Lung (tissue), 12 donors: ENCODE measurements around the gene PI16. TPM values are rescaled to one million over a fixed set of nuclear protein-coding genes. Genes with fewer than 3 reads are reported as not detected.

Experiments
- ATAC-seq: fragments of 200-7000 bp; cut with Tn5 transposase; one replicate; pipeline ENCODE4 v1.9.1; 2020; ENCODE audit warnings: moderate number of reproducible peaks; ENCODE audit not compliant: insufficient read depth, low FRiP score
- DNase-seq, 3 donors: peaks; one replicate each; pipeline ENCODE4 v3.0.0-alpha.2; 2013 to 2017
- H3K27ac ChIP-seq, 2 donors: one replicate each; pipeline ENCODE4 v1.5.1; 2013; ENCODE audit warnings: mild to moderate bottlenecking in 2 of 2, moderate library complexity in 2 of 2, control low read depth in 1 of 2, inconsistent platforms in 1 of 2, low read depth in 1 of 2, low read length in 1 of 2
- H3K27me3 ChIP-seq, 3 donors: one replicate each; pipeline ENCODE4 v1.5.1; 2013; ENCODE audit warnings: low read length in 2 of 3; ENCODE audit not compliant: control insufficient read depth in 3 of 3, insufficient read depth in 3 of 3
- H3K36me3 ChIP-seq, 4 donors: one replicate each; pipeline ENCODE4 v1.5.1; 2013; ENCODE audit warnings: low read length in 4 of 4, mild to moderate bottlenecking in 1 of 4, moderate library complexity in 1 of 4; ENCODE audit not compliant: control insufficient read depth in 4 of 4, insufficient read depth in 4 of 4
- H3K4me1 ChIP-seq, 5 donors: one replicate each; pipeline ENCODE4 v1.5.1; 2013; ENCODE audit warnings: low read length in 5 of 5, mild to moderate bottlenecking in 2 of 5, moderate library complexity in 1 of 5; ENCODE audit not compliant: control insufficient read depth in 5 of 5, insufficient read depth in 5 of 5
- H3K4me3 ChIP-seq: one replicate; pipeline ENCODE4 v1.5.1; 2013; ENCODE audit warnings: mild to moderate bottlenecking, control low read depth, moderate library complexity
- H3K9ac ChIP-seq, 2 donors: one replicate each; pipeline ENCODE4 v1.5.1; 2013; ENCODE audit warnings: low read length in 2 of 2, control low read depth in 1 of 2; ENCODE audit not compliant: insufficient read depth in 1 of 2
- H3K9me3 ChIP-seq, 4 donors: one replicate each; pipeline ENCODE4 v1.5.1; 2013; ENCODE audit warnings: low read length in 3 of 4, mild to moderate bottlenecking in 1 of 4, moderate library complexity in 1 of 4; ENCODE audit not compliant: control insufficient read depth in 4 of 4, insufficient read depth in 3 of 4
- WGBS, 2 donors: extraction: QIAGEN DNeasy Blood & Tissue Kit; methylation state at CpG; one replicate each; pipeline ENCODE4 v1.1.7; 2013; 5-methylcytosine and 5-hydroxymethylcytosine counted together
- polyA plus RNA-seq, 2 donors: library from polyadenylated mRNA; stranded (reverse); fragments of 200-250 nt; gene quantifications; one replicate each; pipeline ENCODE4 v1.2.1, GENCODE V29; 2013
- total RNA-seq, 2 donors: library from RNA; depleted of rRNA in 1 of 2; stranded (reverse); fragments of >200 nt in 1 of 2; gene quantifications; one replicate each; pipeline ENCODE4 v1.2.1, GENCODE V29; 2014 to 2021
- TF ChIP-seq, protein P1 (sequence below): IDR thresholded peaks from 2 replicates; pipeline ENCODE4 v1.5.1; 2012; ENCODE audit warnings: mild to moderate bottlenecking; ENCODE audit errors: control extremely low read depth, extremely low read depth
- donor health status: control.
- donor health status: control.
- donor health status: Bipolar disorder and iron deficiency.
- donor health status: healthy.
- donor health status: DM: yes; HTN: yes; CAD: no.

Gene PI16
- total and polyA plus RNA-seq, 4 donors, result 0.60 to 4.3 (median 2.8) TPM

DNA sequence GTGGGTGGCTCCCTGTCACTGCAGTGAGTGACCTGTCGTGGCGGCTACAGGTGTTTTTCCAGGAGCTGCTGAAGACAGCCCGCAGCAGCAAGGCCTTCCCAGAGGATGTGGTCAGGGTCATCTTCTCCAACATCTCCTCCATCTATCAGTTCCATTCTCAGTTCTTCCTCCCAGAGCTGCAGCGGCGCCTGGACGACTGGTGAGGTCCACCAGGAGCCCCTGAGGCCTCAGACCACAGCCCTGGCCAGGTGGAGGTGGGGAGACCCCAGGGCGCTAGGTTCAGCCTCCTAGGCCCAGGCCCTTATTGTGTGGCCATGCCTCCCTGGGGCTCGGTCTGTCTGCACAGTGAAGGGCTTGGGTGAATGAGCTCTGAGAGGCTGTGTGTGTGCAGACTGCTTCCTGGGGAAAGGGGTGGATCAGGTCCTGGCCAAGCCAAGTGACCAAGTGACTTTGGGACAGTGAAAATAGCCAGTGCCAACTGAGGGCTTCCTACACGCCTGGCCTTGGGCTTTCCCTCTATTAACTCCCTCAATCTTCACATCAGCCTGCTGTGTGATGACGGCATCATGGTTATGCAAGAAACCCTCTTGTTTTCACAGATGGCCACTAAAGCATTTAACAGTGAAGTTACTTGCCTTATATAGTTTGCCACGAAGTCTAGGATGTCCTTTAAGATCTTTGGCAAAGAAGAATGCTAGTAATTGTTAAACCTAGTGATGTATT lies 57.3 kb downstream of the PI16 start:
- Histone ChIP-seq H3K36me3 (peaks cover 0 to 4% (median 0%) of the 10 kb centered on the region in 4 donors), H3K9me3 (no peaks in the 10 kb centered on the region), H3K27ac (no peak overlapping the region), H3K9ac (no peak overlapping the region), H3K4me1 (no peaks in the 10 kb centered on the region), H3K4me3 (no peak overlapping the region), H3K27me3 (no peaks in the 10 kb centered on the region)
- no peak for ATAC-seq
- DNase-seq, result no peak
- whole genome bisulfite sequencing, 2 donors, result 80 to 81% methylated on average over 11 of the region's 11 CpGs
- TF ChIP-seq, protein P1, sequence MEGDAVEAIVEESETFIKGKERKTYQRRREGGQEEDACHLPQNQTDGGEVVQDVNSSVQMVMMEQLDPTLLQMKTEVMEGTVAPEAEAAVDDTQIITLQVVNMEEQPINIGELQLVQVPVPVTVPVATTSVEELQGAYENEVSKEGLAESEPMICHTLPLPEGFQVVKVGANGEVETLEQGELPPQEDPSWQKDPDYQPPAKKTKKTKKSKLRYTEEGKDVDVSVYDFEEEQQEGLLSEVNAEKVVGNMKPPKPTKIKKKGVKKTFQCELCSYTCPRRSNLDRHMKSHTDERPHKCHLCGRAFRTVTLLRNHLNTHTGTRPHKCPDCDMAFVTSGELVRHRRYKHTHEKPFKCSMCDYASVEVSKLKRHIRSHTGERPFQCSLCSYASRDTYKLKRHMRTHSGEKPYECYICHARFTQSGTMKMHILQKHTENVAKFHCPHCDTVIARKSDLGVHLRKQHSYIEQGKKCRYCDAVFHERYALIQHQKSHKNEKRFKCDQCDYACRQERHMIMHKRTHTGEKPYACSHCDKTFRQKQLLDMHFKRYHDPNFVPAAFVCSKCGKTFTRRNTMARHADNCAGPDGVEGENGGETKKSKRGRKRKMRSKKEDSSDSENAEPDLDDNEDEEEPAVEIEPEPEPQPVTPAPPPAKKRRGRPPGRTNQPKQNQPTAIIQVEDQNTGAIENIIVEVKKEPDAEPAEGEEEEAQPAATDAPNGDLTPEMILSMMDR, result no peak

DNA sequence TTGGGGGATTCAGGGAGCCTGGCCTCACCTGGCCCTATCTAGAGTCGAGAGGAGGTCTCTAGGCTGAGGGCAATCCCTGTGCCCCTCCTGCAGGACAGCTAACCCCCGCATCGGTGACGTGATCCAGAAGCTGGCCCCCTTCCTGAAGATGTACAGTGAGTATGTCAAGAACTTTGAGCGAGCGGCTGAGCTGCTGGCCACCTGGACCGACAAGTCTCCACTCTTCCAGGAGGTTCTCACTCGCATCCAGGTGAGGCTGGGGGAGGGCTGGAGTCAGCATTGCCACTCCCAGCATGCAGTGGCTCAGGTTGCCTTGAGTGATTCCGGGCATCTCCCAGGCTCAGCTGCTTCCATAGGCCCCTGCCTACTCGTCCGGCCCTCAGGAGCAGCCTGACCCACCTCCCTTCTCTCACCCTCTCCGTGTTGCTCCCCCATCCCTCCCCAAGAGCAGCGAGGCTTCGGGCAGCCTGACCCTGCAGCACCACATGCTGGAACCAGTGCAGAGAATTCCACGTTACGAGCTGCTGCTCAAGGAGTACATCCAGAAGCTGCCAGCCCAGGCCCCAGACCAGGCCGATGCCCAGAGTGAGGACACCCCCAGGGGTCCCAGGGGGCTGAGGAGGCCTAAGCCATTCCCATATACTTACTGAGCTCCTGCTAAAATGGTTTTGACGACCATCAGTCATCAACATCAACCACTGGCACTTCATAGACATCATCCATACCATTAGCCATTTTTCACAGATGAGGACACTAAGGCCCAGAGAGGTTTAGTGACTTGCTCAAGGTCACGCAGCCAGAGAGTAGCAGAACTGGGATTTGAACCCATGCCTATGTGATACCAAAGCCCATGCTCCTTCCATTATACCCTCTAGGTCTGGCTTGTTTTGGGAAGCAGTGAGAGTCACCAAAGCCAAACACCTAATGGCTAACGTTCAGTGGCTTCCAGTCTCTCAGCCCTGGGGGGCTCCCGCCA lies 59.3 kb downstream of the PI16 start:
- H3K9me3 ChIP-seq, result no peaks in the 10 kb centered on the region
- no peak overlapping the region for H3K4me3 ChIP-seq
- peaks cover 0 to 3% (median 0%) of the 10 kb centered on the region in 5 donors for H3K4me1 ChIP-seq
- H3K9ac ChIP-seq, result peak overlapping the region in 1 of 2 donors; percentile 25
- no peak overlapping the region for H3K27ac ChIP-seq
- WGBS, 2 donors, result 90 to 91% methylated on average over 21 of the region's 21 CpGs
- TF ChIP-seq, protein P1, result no peak
- H3K27me3 ChIP-seq, result no peaks in the 10 kb centered on the region
- peaks cover 0 to 4% (median 0%) of the 10 kb centered on the region in 4 donors for H3K36me3 ChIP-seq
- DNase-seq (no peak), ATAC-seq (no peak)

Other genes starting within 250 kb of the PI16 start
- 1 to 10 TPM; 3.2 to 5.2 TPM for gene CPNE5, start 115.3 kb upstream of the PI16 start, total RNA-seq
- 1 to 10 TPM in 1 of 2 donors, under 1 TPM in 1; 0.93 to 4.3 TPM for gene CPNE5, start 115.3 kb upstream of the PI16 start, polyA plus RNA-seq
- 10 to 100 TPM; 17.7 to 22.6 TPM for gene PPIL1, start 79.9 kb upstream of the PI16 start, total RNA-seq
- gene PPIL1, start 79.9 kb upstream of the PI16 start, polyA plus RNA-seq, result 10 to 100 TPM; 12.3 to 30.2 TPM
- 10 to 100 TPM; 44.8 to 59.5 TPM for gene C6orf89, start 68.8 kb upstream of the PI16 start, total RNA-seq
- 10 to 100 TPM; 22.9 to 34.0 TPM for gene C6orf89, start 68.8 kb upstream of the PI16 start, polyA plus RNA-seq
- gene MTCH1, start 31.5 kb downstream of the PI16 start, total RNA-seq, result 100 to 1,000 TPM; 133 to 210 TPM
- gene MTCH1, start 31.5 kb downstream of the PI16 start, polyA plus RNA-seq, result 100 to 1,000 TPM; 120 to 180 TPM
- gene FGD2, start 50.9 kb downstream of the PI16 start, total RNA-seq, result 10 to 100 TPM; 24.2 to 76.7 TPM
- gene FGD2, start 50.9 kb downstream of the PI16 start, polyA plus RNA-seq, result 10 to 100 TPM; 20.4 to 55.9 TPM
- 10 to 100 TPM; 43.2 to 56.2 TPM for gene PIM1, start 215.4 kb downstream of the PI16 start, total RNA-seq
- 100 to 1,000 TPM in 1 of 2 donors, 10 to 100 TPM in 1; 47.7 to 108 TPM for gene PIM1, start 215.4 kb downstream of the PI16 start, polyA plus RNA-seq